Smooth muscle cell (in vitro differentiated cells): ENCODE results near the gene IQSEC1. TPM values are rescaled to one million over a fixed set of nuclear protein-coding genes. Genes with fewer than 3 reads are reported as not detected.

Source experiments
- DNase-seq: peaks from one replicate; lab custom pipeline; 2025; ENCODE audit not compliant: unreplicated experiment; lab: John Stamatoyannopoulos, UW
- H2AFZ ChIP-seq: fragments of 200-600 bp; sonication (generic); 2 replicates; pipeline ENCODE4 v1.6.0; 2016; ENCODE audit warnings: antibody characterized with exemption, low read depth, mild to moderate bottlenecking
- H3F3A ChIP-seq: fragments of 200-600 bp; sonication (generic); 2 replicates; pipeline ENCODE4 v1.6.0; 2017; ENCODE audit warnings: antibody characterized with exemption, low read depth
- H3K27ac ChIP-seq: fragments of 200-600 bp; sonication (generic); 2 replicates; pipeline ENCODE4 v1.5.1; 2016; ENCODE audit warnings: low read depth, mild to moderate bottlenecking
- H3K27me3 ChIP-seq: fragments of 200-600 bp; sonication (generic); 2 replicates; pipeline ENCODE4 v1.6.1; 2016; ENCODE audit warnings: low read depth, mild to moderate bottlenecking
- H3K36me3 ChIP-seq: fragments of 200-600 bp; sonication (generic); 2 replicates; pipeline ENCODE4 v1.5.1; 2016; ENCODE audit warnings: low read depth
- H3K4me1 ChIP-seq: fragments of 200-600 bp; sonication (generic); 2 replicates; pipeline ENCODE4 v1.5.1; 2016; ENCODE audit warnings: low read depth
- H3K4me2 ChIP-seq: fragments of 200-600 bp; sonication (generic); 2 replicates; pipeline ENCODE4 v1.6.0; 2016; ENCODE audit warnings: mild to moderate bottlenecking
- H3K4me3 ChIP-seq: fragments of 200-600 bp; sonication (generic); 2 replicates; pipeline ENCODE4 v1.5.1; 2016; ENCODE audit warnings: mild to moderate bottlenecking
- H3K79me2 ChIP-seq: fragments of 200-600 bp; sonication (generic); 2 replicates; pipeline ENCODE4 v1.6.0; 2016; ENCODE audit warnings: low read depth, mild to moderate bottlenecking
- H3K9ac ChIP-seq: fragments of 200-600 bp; sonication (generic); 2 replicates; pipeline ENCODE4 v1.6.0; 2016; ENCODE audit warnings: low read depth
- H3K9me3 ChIP-seq: fragments of 200-600 bp; sonication (generic); replicated peaks from 2 replicates; pipeline ENCODE4 v1.5.1; 2016; ENCODE audit warnings: low read depth
- H4K20me1 ChIP-seq: fragments of 200-600 bp; sonication (generic); 2 replicates; pipeline ENCODE4 v1.6.0; 2016; ENCODE audit warnings: low read depth
- CTCF ChIP-seq: fragments of 200-600 bp; sonication (generic); IDR thresholded peaks from 2 replicates; pipeline ENCODE4 v1.5.1; 2017; ENCODE audit warnings: borderline replicate concordance, mild to moderate bottlenecking, antibody characterized with exemption; ENCODE audit not compliant: insufficient read depth, poor library complexity, severe bottlenecking
- WGBS: methylation state at CpG from one replicate; pipeline ENCODE4 v1.1.7; 2016; ENCODE audit warnings: low lambda C conversion rate; 5-methylcytosine and 5-hydroxymethylcytosine counted together
- polyA plus RNA-seq: library from polyadenylated mRNA; unstranded; fragments of >200 nt; fragmentation: Nextera tagmentation; extraction: Ambion mirVana; gene quantifications from 2 replicates; pipeline ENCODE4 v1.2.1, GENCODE V29; 2016
- total RNA-seq: library from RNA; depleted of rRNA; stranded (reverse); fragments of >200 nt; gene quantifications from 2 replicates; pipeline ENCODE4 v1.2.3, GENCODE V29; 2014

The IQSEC1 gene
- total and polyA plus RNA-seq, 2 experiments from 2014 or later = 18.9 to 19.8 TPM

DNA sequence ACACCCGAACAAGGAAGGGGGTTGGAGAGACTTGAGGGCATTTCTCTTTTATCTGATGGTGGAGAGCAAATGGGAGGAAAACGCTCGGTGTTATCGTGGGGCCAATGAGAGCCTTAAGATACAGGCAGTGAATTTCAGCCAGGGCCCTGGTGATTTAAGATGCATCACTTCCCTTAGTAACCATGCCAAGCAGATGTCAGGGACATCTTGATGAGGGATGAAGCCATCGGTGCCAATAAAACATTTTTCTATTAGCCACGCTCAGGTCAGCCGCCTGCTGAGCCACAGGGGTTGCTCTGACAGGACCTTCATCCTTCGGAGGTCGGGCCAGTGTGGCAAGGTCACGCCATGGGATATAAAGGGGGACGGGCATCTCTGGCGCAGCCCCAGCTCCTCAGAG is 10.6 kb downstream of the IQSEC1 start:
- Histone ChIP-seq H3K27ac (no peak overlapping the region), H3K4me2 (no peak overlapping the region), H3K36me3 (no peaks in the 10 kb centered on the region)

DNA sequence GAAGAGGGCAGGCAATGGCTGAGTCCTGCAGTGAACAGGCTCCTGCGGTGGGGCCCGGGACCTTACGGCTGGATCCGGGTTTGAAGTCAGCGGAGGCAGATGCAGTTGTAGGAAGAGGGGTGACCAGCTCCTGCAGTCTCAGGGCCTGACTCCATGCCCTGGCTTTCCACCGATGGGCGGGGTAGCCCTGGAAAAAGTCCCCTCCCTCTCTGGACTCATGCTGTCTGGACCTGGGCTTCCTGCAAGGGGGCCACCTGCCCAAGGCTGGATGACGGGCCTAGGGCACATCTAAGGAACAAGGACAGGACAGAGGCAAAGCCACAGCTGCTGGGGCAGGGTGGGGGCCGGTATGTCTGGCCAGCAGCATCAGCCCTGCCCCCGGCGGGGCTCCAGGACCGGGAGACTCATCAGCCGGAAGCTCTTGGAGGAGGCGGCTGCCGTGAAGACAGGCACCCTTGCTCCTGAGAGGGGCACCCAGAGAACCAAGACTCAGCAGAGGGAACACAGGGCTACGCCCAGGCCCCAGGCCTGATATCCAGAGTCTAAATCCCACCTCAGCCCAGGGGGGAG is 12.8 kb downstream of the IQSEC1 start:
- Histone ChIP-seq H3K9ac (no peak overlapping the region), H3K4me3 (no peak overlapping the region), H3K27ac (no peak overlapping the region), H3F3A (no peaks in the 10 kb centered on the region), H3K4me2 (no peak overlapping the region), H3K27me3 (no peaks in the 10 kb centered on the region), H2AFZ (no peak overlapping the region), H3K79me2 (no peaks in the 10 kb centered on the region), H3K9me3 (no peaks in the 10 kb centered on the region), H3K36me3 (no peaks in the 10 kb centered on the region), H3K4me1 (no peaks in the 10 kb centered on the region), H4K20me1 (peaks cover 3% of the 10 kb centered on the region)
- TF ChIP-seq CTCF = no peak
- 91% methylated on average over 16 of the region's 16 CpGs for WGBS
- no peak for DNase-seq

More for the DNA sequence above, 10.6 kb downstream of the IQSEC1 start:
- Histone ChIP-seq H3K27me3 (no peaks in the 10 kb centered on the region), H3K9ac (no peak overlapping the region), H3K4me3 (no peak overlapping the region), H4K20me1 (peaks cover 3% of the 10 kb centered on the region), H3K9me3 (no peaks in the 10 kb centered on the region), H3K79me2 (no peaks in the 10 kb centered on the region), H3K4me1 (no peaks in the 10 kb centered on the region), H3F3A (no peaks in the 10 kb centered on the region), H2AFZ (no peak overlapping the region)
- WGBS = 96% methylated on average over 12 of the region's 12 CpGs
- DNase-seq = no peak
- TF ChIP-seq CTCF = no peak

DNA sequence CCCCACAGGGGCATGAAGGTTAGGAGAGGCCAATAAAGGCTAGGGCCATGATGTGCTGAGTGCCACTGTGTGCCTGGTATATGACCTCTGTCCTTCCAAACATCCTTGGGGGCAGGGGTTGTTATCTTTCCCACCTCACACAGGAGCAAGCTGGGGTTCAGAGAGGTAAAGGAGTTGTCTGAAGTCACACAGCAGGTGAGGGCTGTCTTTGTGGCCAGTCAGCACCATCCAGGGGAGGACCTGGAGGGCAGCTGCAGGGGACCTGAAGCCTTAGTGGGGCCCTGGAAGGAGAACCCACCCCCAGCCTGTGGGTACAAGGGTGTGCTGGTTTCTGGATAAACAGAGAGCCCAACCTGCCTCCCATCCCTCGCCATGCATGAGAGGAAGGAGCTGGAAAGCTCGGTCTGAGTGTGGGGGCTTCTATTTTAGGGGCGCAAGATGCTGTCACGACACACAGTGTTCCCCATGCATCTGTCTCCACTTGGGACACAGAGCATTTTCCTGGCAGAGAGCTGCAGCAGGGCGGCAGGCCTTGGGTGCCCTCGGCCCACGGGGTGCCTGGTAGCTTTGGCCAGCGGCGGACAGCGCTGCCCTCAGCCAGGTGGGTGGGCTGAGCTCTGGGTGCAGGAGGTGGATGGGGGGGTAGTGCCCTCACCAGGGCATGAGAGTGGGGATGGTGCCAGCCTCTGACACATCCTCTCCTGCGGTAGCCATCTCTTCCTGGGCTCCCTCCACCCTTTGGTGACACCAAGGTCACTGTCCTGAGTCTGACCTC is 14.7 kb downstream of the IQSEC1 start:
- Histone ChIP-seq H2AFZ (no peak overlapping the region), H4K20me1 (no peaks in the 10 kb centered on the region), H3K79me2 (no peaks in the 10 kb centered on the region), H3K27me3 (no peaks in the 10 kb centered on the region), H3K9ac (no peak overlapping the region), H3K4me1 (no peaks in the 10 kb centered on the region), H3K9me3 (no peaks in the 10 kb centered on the region), H3K27ac (no peak overlapping the region), H3K4me3 (no peak overlapping the region), H3K36me3 (no peaks in the 10 kb centered on the region), H3F3A (no peaks in the 10 kb centered on the region), H3K4me2 (no peak overlapping the region)
- no peak for DNase-seq
- no peak for TF ChIP-seq CTCF
- 97% methylated on average over 11 of the region's 11 CpGs for WGBS
